Kidney (tissue), 14 donors: Measurements from ENCODE around the gene PPP2R5E. TPM values are rescaled to one million over a fixed set of nuclear protein-coding genes. Genes with fewer than 3 reads are reported as not detected.
A peak's percentile ranks its signal among the peaks of the same experiment; 100 is the strongest.

Experiments
- DNase-seq, 5 donors: peaks; one replicate each; pipeline ENCODE4 v3.0.0-alpha.2; 2013 to 2020
- FAIRE-seq: peaks from 2 replicates; lab custom pipeline; 2012; peaks lifted over from hg19 to GRCh38; lab: Jason Lieb, UNC
- H3K27ac ChIP-seq, 2 donors: one replicate each; pipeline ENCODE4 v1.7.0; 2013; ENCODE audit warnings: low read depth in 2 of 2, low read length in 2 of 2, inconsistent platforms in 1 of 2
- H3K27me3 ChIP-seq: one replicate; pipeline ENCODE4 v1.7.1; 2013; ENCODE audit warnings: low read length, inconsistent platforms; ENCODE audit not compliant: control insufficient read depth, insufficient read depth
- H3K36me3 ChIP-seq, 3 donors: one replicate each; pipeline versions ENCODE4 v1.7.0 to v1.7.1; 2013; ENCODE audit warnings: low read length in 3 of 3, control low read depth in 1 of 3, inconsistent platforms in 1 of 3; ENCODE audit not compliant: insufficient read depth in 3 of 3, control insufficient read depth in 2 of 3
- H3K4me1 ChIP-seq, 3 donors: one replicate each; pipeline versions ENCODE4 v1.7.0 to v1.7.1; 2013; ENCODE audit warnings: low read length in 3 of 3, inconsistent platforms in 1 of 3, low read depth in 1 of 3; ENCODE audit not compliant: control insufficient read depth in 2 of 3, insufficient read depth in 2 of 3
- H3K4me3 ChIP-seq, 3 donors: one replicate each; pipeline versions ENCODE4 v1.7.0 to v1.8.1; 2013; ENCODE audit warnings: low read length in 3 of 3, control low read depth in 1 of 3, inconsistent platforms in 1 of 3
- H3K9ac ChIP-seq, 3 donors: one replicate each; pipeline versions ENCODE4 v1.7.0 to v1.7.1; 2013; ENCODE audit warnings: low read length in 3 of 3, control low read depth in 1 of 3, inconsistent platforms in 1 of 3
- H3K9me3 ChIP-seq, 3 donors: one replicate each; pipeline versions ENCODE4 v1.7.0 to v1.7.1; 2013; ENCODE audit warnings: low read length in 3 of 3, control low read depth in 1 of 3, inconsistent platforms in 1 of 3; ENCODE audit not compliant: control insufficient read depth in 2 of 3, insufficient read depth in 1 of 3
- CTCF ChIP-seq: IDR thresholded peaks from 3 replicates; pipeline ENCODE4 v1.5.1; 2012; ENCODE audit warnings: mild to moderate bottlenecking, moderate library complexity, borderline replicate concordance; ENCODE audit not compliant: insufficient read depth; ENCODE audit errors: extremely low read depth
- intact Hi-C: fragments of 100-400 bp; cut with DNase I; formaldehyde crosslinking; loops from one replicate; pipeline ENCODE4 v1.11.1; 2022
- polyA plus RNA-seq: library from polyadenylated mRNA; stranded (reverse); fragments of 350-450 nt; fragmentation: Illumina TruSeq; extraction: RNeasy Lipid Tissue Mini Kit (QIAGEN cat#74804); gene quantifications from one replicate; pipeline ENCODE4 v1.2.3, GENCODE V29; 2014; ENCODE audit warnings: low read depth, low replicate concordance; ENCODE audit not compliant: insufficient read depth
- total RNA-seq: library from RNA; stranded (reverse); fragmentation: NEBNext Ultra II Directional; extraction: Animal tissue kit (Norgen Biotek cat#: 25700); gene quantifications from one replicate; pipeline ENCODE4 v1.2.1, GENCODE V29; 2021
- donor health status: control.
- donor health status: control.
- donor health status: control.
- donor health status: control.
- donor health status: control.
- donor health status: DM: yes; HTN: yes; CAD: no.
- donor health status: Normal renal cell carcinoma (clear cell type).

PPP2R5E gene
- total and polyA plus RNA-seq, 2 donors from 2014 or later: 9.7 to 46.5 TPM

- no peaks in the 10 kb centered on the region for H3K27me3 ChIP-seq
- no peak overlapping the region for H3K27ac ChIP-seq
- peaks cover 0 to 6% (median under 1%) of the 10 kb centered on the region in 3 donors for H3K4me1 ChIP-seq
- no peak overlapping the region for H3K4me3 ChIP-seq
- no peak for DNase-seq
- H3K9me3 ChIP-seq: no peaks in the 10 kb centered on the region
- intact Hi-C loops: no loop called here
- H3K9ac ChIP-seq: no peak overlapping the region
- no peak for TF ChIP-seq CTCF
- FAIRE-seq: no peak
- no peaks in the 10 kb centered on the region for H3K36me3 ChIP-seq
These were observed 114.7 kb downstream of the PPP2R5E start for GRCh38 chr14:63428486-63428885.

GRCh38 chr14:63426838-63427352, 116.3 kb downstream of the PPP2R5E start:
- Histone ChIP-seq H3K36me3 (no peaks in the 10 kb centered on the region), H3K4me1 (no peaks in the 10 kb centered on the region), H3K27ac (no peak overlapping the region), H3K9ac (no peak overlapping the region), H3K27me3 (no peaks in the 10 kb centered on the region), H3K4me3 (no peak overlapping the region), H3K9me3 (no peaks in the 10 kb centered on the region)
- FAIRE-seq (no peak), DNase-seq (peak in 1 of 5 donors; percentile 14)
- TF ChIP-seq CTCF: no peak
- intact Hi-C loops: no loop called here

GRCh38 chr14:63423889-63424288, 119.3 kb downstream of the PPP2R5E start:
- Histone ChIP-seq H3K9me3 (no peaks in the 10 kb centered on the region), H3K36me3 (no peaks in the 10 kb centered on the region), H3K4me1 (no peaks in the 10 kb centered on the region), H3K27ac (no peak overlapping the region), H3K4me3 (no peak overlapping the region), H3K27me3 (no peaks in the 10 kb centered on the region), H3K9ac (no peak overlapping the region)
- no peak for TF ChIP-seq CTCF
- intact Hi-C loops: no loop called here
- DNase-seq (no peak), FAIRE-seq (no peak)

- intact Hi-C loops: no loop called here
- FAIRE-seq (no peak), DNase-seq (no peak)
- Histone ChIP-seq H3K4me3 (no peak overlapping the region), H3K4me1 (no peaks in the 10 kb centered on the region), H3K9me3 (no peaks in the 10 kb centered on the region), H3K9ac (no peak overlapping the region), H3K36me3 (no peaks in the 10 kb centered on the region), H3K27ac (no peak overlapping the region), H3K27me3 (no peaks in the 10 kb centered on the region)
- TF ChIP-seq CTCF: no peak
These were observed 119.8 kb downstream of the PPP2R5E start for GRCh38 chr14:63423381-63423780.
